ENCODE measurements around the gene TANGO6. TPM values are rescaled to one million over a fixed set of nuclear protein-coding genes. Genes with fewer than 3 reads are reported as not detected.

The TANGO6 gene
- total RNA-seq, 2 donors from 2014 or later: 9.6 to 15.3 TPM

GRCh38 chr16:68954911-68955635 is 111.7 kb downstream of the TANGO6 start:
- TF ChIP-seq CTCF (conservative IDR thresholded peaks at IDR 0.05): peak; percentile 21
- Histone ChIP-seq H3K36me3 (ENCODE audit: control insufficient read depth, insufficient read depth, low read length) (no peaks in the 10 kb centered on the region), H3K4me1 (ENCODE audit: control insufficient read depth, insufficient read depth, low read length) (no peaks in the 10 kb centered on the region), H3K9ac (ENCODE audit: extremely low read depth, low read length, poor library complexity, severe bottlenecking) (no peak overlapping the region), H3K27me3 (ENCODE audit: control insufficient read depth, insufficient read depth, low read length, poor library complexity, severe bottlenecking) (no peaks in the 10 kb centered on the region), H3K27ac (ENCODE audit: low read depth, low read length) (no peak overlapping the region), H3K9me3 (ENCODE audit: control insufficient read depth, low read length) (no peaks in the 10 kb centered on the region), H3K4me3 (ENCODE audit: low read length) (no peak overlapping the region)
- Mint-ChIP-seq H3K27ac (no peak overlapping the region), H3K4me1 (peaks cover 14% of the 10 kb centered on the region), H3K36me3 (ENCODE audit: low read depth) (no peaks in the 10 kb centered on the region), H3K9me3 (no peaks in the 10 kb centered on the region), H3K4me3 (no peak overlapping the region), H3K27me3 (ENCODE audit: insufficient read depth) (no peaks in the 10 kb centered on the region)
- WGBS, 2 experiments (ENCODE audit: insufficient coverage in 1 of 2, insufficient read length in 1 of 2): 73 to 75% methylated on average over 6 of the region's 8 CpGs
- DNase-seq: no peak

- H3K27ac Mint-ChIP-seq: no peak overlapping the region
These were observed 117.6 kb downstream of the TANGO6 start for GRCh38 chr16:68960910-68961309.

GRCh38 chr16:68961778-68962402 is 118.6 kb downstream of the TANGO6 start:
- no peak overlapping the region for H3K27ac ChIP-seq (ENCODE audit: low read depth, low read length)
- Mint-ChIP-seq H3K9me3 (no peaks in the 10 kb centered on the region), H3K4me1 (peaks cover 21% of the 10 kb centered on the region), H3K36me3 (ENCODE audit: low read depth) (peaks cover 6% of the 10 kb centered on the region), H3K4me3 (no peak overlapping the region), H3K27ac (no peak overlapping the region), H3K27me3 (ENCODE audit: insufficient read depth) (no peaks in the 10 kb centered on the region)
- no peaks in the 10 kb centered on the region for H3K36me3 ChIP-seq (ENCODE audit: control insufficient read depth, insufficient read depth, low read length)
- no peaks in the 10 kb centered on the region for H3K27me3 ChIP-seq (ENCODE audit: control insufficient read depth, insufficient read depth, low read length, poor library complexity, severe bottlenecking)
- 95 to 100% methylated on average over 2 to 4 of the region's 4 CpGs for WGBS, 2 experiments (ENCODE audit: insufficient coverage in 1 of 2, insufficient read length in 1 of 2)
- no peaks in the 10 kb centered on the region for H3K4me1 ChIP-seq (ENCODE audit: control insufficient read depth, insufficient read depth, low read length)
- no peak overlapping the region for H3K4me3 ChIP-seq (ENCODE audit: low read length)
- no peak overlapping the region for H3K9ac ChIP-seq (ENCODE audit: extremely low read depth, low read length, poor library complexity, severe bottlenecking)
- H3K9me3 ChIP-seq (ENCODE audit: control insufficient read depth, low read length): no peaks in the 10 kb centered on the region
- no peak for DNase-seq
- TF ChIP-seq CTCF (conservative IDR thresholded peaks at IDR 0.05): no peak

More at GRCh38 chr16:68960910-68961309, 117.6 kb downstream of the TANGO6 start:
- no peak for TF ChIP-seq CTCF (conservative IDR thresholded peaks at IDR 0.05)
- H3K27me3 Mint-ChIP-seq (ENCODE audit: insufficient read depth): no peaks in the 10 kb centered on the region
- Histone ChIP-seq H3K9ac (ENCODE audit: extremely low read depth, low read length, poor library complexity, severe bottlenecking) (no peak overlapping the region), H3K27ac (ENCODE audit: low read depth, low read length) (no peak overlapping the region), H3K4me1 (ENCODE audit: control insufficient read depth, insufficient read depth, low read length) (no peaks in the 10 kb centered on the region), H3K27me3 (ENCODE audit: control insufficient read depth, insufficient read depth, low read length, poor library complexity, severe bottlenecking) (no peaks in the 10 kb centered on the region), H3K9me3 (ENCODE audit: control insufficient read depth, low read length) (no peaks in the 10 kb centered on the region), H3K4me3 (ENCODE audit: low read length) (no peak overlapping the region), H3K36me3 (ENCODE audit: control insufficient read depth, insufficient read depth, low read length) (no peaks in the 10 kb centered on the region)
- WGBS, 2 experiments (ENCODE audit: insufficient coverage in 1 of 2, insufficient read length in 1 of 2): 83 to 97% methylated on average over 4 to 5 of the region's 5 CpGs
- peaks cover 6% of the 10 kb centered on the region for H3K36me3 Mint-ChIP-seq (ENCODE audit: low read depth)
- H3K9me3 Mint-ChIP-seq: no peaks in the 10 kb centered on the region
- DNase-seq: no peak
- no peak overlapping the region for H3K4me3 Mint-ChIP-seq
- peaks cover 21% of the 10 kb centered on the region for H3K4me1 Mint-ChIP-seq
